Left lung (tissue), 10 donors: ENCODE measurements around the gene SULT1B1. TPM values are rescaled to one million over a fixed set of nuclear protein-coding genes. Genes with fewer than 3 reads are reported as not detected.
A peak's percentile ranks its signal among the peaks of the same experiment; 100 is the strongest.

ENCODE experiments used
- ATAC-seq: fragments of 200-7000 bp; cut with Tn5 transposase; one replicate; pipeline ENCODE4 v1.9.1; 2020; ENCODE audit warnings: moderate library complexity
- DNase-seq, 4 donors: peaks; one replicate each; pipeline ENCODE4 v3.0.0-alpha.2; 2013 to 2020
- H3K27ac ChIP-seq, 2 donors: fragments of 200-600 bp; sonication (generic) in 1 of 2; one replicate each; pipeline versions ENCODE4 v1.5.0 to v1.8.0; 2020 to 2021
- H3K27me3 ChIP-seq, 2 donors: fragments of 200-600 bp; sonication (generic) in 1 of 2; one replicate each; pipeline versions ENCODE4 v1.5.0 to v1.8.0; 2020 to 2021
- H3K36me3 ChIP-seq, 2 donors: fragments of 200-600 bp; sonication (generic) in 1 of 2; one replicate each; pipeline versions ENCODE4 v1.5.0 to v1.8.0; 2020 to 2021
- H3K4me1 ChIP-seq, 2 donors: fragments of 200-600 bp; one replicate each; pipeline ENCODE4 v1.8.0; 2021
- H3K4me3 ChIP-seq, 2 donors: fragments of 200-600 bp; sonication (generic) in 1 of 2; one replicate each; pipeline versions ENCODE4 v1.5.0 to v1.8.0; 2020 to 2021; ENCODE audit warnings: mild to moderate bottlenecking in 1 of 2
- H3K9me3 ChIP-seq, 2 donors: fragments of 200-600 bp; sonication (generic) in 1 of 2; one replicate each; pipeline versions ENCODE4 v1.5.0 to v1.8.0; 2020 to 2021
- intact Hi-C, 2 donors: fragments of 100-400 bp; cut with DNase I; formaldehyde crosslinking; loops; one replicate each; pipeline versions ENCODE4 v1.11.2 to v1.14.2; 2022
- polyA plus RNA-seq, 6 donors: library from polyadenylated mRNA; unstranded; fragments of 120-200 nt; gene quantifications; one replicate each; pipeline ENCODE4 v1.2.1, GENCODE V29; 2013; ENCODE audit not compliant: insufficient read length in 6 of 6
- total RNA-seq, 2 donors: library from RNA; stranded (reverse); fragmentation: NEBNext Ultra II Directional; extraction: Animal tissue kit (Norgen Biotek cat#: 25700); gene quantifications; one replicate each; pipeline ENCODE4 v1.2.1, GENCODE V29; 2021
- TF ChIP-seq, protein P1 (sequence below), 2 donors: fragments of 200-600 bp; sonication (generic) in 1 of 2; IDR thresholded peaks; one replicate each; pipeline versions ENCODE4 v1.5.0 to v1.8.0; 2021; ENCODE audit warnings: antibody characterized with exemption in 2 of 2
- donor health status: DM: no; HTN: yes; CAD: no.
- donor health status: DM: no; HTN: no; CAD: no.

The SULT1B1 gene
- total and polyA plus RNA-seq, 8 donors: 1.0 to 25.0 (median 2.4) TPM

DNA sequence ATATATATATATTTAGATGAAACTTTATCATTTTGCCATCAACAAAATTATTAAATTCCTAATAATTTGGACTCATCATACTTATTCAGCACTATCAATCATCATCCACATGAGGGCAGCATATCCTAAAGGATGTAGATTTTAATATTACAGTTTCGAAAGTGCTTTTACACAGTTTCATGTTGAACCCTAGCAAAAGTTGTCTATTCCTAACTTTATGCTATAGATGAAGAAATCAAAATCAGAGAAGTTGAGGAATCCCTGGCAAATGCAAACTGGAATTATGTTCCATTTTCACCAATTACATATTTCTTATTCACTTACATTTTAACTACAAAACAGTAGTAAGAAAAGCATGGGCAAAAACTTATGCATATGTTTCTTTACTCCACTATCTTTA lies 70.8 kb downstream of the SULT1B1 start:
- Histone ChIP-seq H3K27ac (no peak overlapping the region), H3K9me3 (no peaks in the 10 kb centered on the region), H3K4me1 (peaks cover 3 to 5% of the 10 kb centered on the region in 2 donors), H3K4me3 (no peak overlapping the region), H3K27me3 (no peaks in the 10 kb centered on the region), H3K36me3 (no peaks in the 10 kb centered on the region)
- TF ChIP-seq, protein P1, sequence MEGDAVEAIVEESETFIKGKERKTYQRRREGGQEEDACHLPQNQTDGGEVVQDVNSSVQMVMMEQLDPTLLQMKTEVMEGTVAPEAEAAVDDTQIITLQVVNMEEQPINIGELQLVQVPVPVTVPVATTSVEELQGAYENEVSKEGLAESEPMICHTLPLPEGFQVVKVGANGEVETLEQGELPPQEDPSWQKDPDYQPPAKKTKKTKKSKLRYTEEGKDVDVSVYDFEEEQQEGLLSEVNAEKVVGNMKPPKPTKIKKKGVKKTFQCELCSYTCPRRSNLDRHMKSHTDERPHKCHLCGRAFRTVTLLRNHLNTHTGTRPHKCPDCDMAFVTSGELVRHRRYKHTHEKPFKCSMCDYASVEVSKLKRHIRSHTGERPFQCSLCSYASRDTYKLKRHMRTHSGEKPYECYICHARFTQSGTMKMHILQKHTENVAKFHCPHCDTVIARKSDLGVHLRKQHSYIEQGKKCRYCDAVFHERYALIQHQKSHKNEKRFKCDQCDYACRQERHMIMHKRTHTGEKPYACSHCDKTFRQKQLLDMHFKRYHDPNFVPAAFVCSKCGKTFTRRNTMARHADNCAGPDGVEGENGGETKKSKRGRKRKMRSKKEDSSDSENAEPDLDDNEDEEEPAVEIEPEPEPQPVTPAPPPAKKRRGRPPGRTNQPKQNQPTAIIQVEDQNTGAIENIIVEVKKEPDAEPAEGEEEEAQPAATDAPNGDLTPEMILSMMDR (IDR thresholded peaks at IDR 0.05): peak; percentile 43 to 44
- intact Hi-C loops: loop anchor here in 1 of 2 donors (5.0 kb wide), 1 partner anchor 193 kb away; no protein-coding TSS in a partner anchor
- ATAC-seq (peak; percentile 81), DNase-seq (peak in 2 of 4 donors; percentile 54 to 73)

DNA sequence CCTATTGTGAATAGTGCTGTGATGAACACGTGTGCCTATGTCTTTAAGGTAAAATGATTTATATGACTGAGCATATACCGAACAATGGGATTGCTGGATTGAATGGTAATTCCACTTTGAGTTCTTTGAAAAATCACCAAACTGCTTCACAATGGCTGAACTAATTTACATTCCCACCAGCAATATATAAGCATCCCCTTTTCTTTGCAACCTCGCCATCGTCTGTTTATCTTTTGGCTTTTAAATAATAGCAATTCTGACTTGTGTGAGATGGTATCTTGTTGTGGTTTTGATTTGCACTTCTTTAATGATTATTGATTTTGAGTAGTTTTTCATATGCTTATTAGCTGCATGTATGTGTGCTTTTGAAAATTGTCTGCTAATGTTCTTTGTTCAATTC lies 75.6 kb downstream of the SULT1B1 start:
- intact Hi-C loops: loop anchor here in 1 of 2 donors (5.0 kb wide), 1 partner anchor 197 kb away; no protein-coding TSS in a partner anchor
- no peak overlapping the region for H3K4me3 ChIP-seq
- H3K27ac ChIP-seq: no peak overlapping the region
- ATAC-seq (no peak), DNase-seq (no peak)
- peaks cover 1 to 3% of the 10 kb centered on the region in 2 donors for H3K4me1 ChIP-seq
- TF ChIP-seq, protein P1 (IDR thresholded peaks at IDR 0.05): no peak
- H3K36me3 ChIP-seq: no peaks in the 10 kb centered on the region
- no peaks in the 10 kb centered on the region for H3K27me3 ChIP-seq
- H3K9me3 ChIP-seq: no peaks in the 10 kb centered on the region

Other genes with a start within 250 kb of the SULT1B1 start
- gene UGT2A2, start 121.0 kb downstream of the SULT1B1 start, total RNA-seq: not detected
- gene UGT2A2, start 121.0 kb downstream of the SULT1B1 start, polyA plus RNA-seq: not detected
- gene UGT2A1, start 107.4 kb downstream of the SULT1B1 start, total RNA-seq: not detected
- gene UGT2A1, start 107.4 kb downstream of the SULT1B1 start, polyA plus RNA-seq: under 1 TPM in 2 of 6 donors, not detected in 4; 0.07 to 0.13 TPM
- 10 to 100 TPM in 1 of 2 donors, 1 to 10 TPM in 1; 7.7 to 12.0 TPM for gene SULT1E1, start 99.5 kb upstream of the SULT1B1 start, total RNA-seq
- 100 to 1,000 TPM; 179 to 311 (median 229) TPM for gene SULT1E1, start 99.5 kb upstream of the SULT1B1 start, polyA plus RNA-seq
- not detected for gene CSN1S1, start 170.4 kb upstream of the SULT1B1 start, total RNA-seq
- gene CSN1S1, start 170.4 kb upstream of the SULT1B1 start, polyA plus RNA-seq: not detected
- gene CSN2, start 205.1 kb upstream of the SULT1B1 start, total RNA-seq: not detected
- not detected for gene CSN2, start 205.1 kb upstream of the SULT1B1 start, polyA plus RNA-seq
- not detected for gene STATH, start 235.3 kb upstream of the SULT1B1 start, total RNA-seq
- not detected for gene STATH, start 235.3 kb upstream of the SULT1B1 start, polyA plus RNA-seq